IMR-90 (cell line): ENCODE measurements around the gene CTIF.

Experiments
- CEBPB ChIP-seq: IDR thresholded peaks from 2 replicates; pipeline ENCODE4 v1.6.1; 2012; ENCODE audit warnings: low read depth, low read length, improper control_type of control experiment
- CTCF ChIP-seq: conservative IDR thresholded peaks from 2 replicates; pipeline ENCODE4 v1.5.1; 2012; ENCODE audit warnings: mild to moderate bottlenecking, low read depth, low read length, improper control_type of control experiment
- ELK1 ChIP-seq: fragments of 150-350 bp; IDR thresholded peaks from 2 replicates; pipeline ENCODE4 v1.6.1; 2016; ENCODE audit warnings: low read depth, mild to moderate bottlenecking, low read length, moderate library complexity, borderline replicate concordance
- MAZ ChIP-seq: IDR thresholded peaks from 2 replicates; pipeline ENCODE4 v1.6.1; 2012; ENCODE audit warnings: low read depth, mild to moderate bottlenecking, low read length, improper control_type of control experiment, moderate library complexity, borderline replicate concordance
- POLR2A ChIP-seq: IDR thresholded peaks from 2 replicates; pipeline ENCODE4 v1.6.1; 2012; ENCODE audit warnings: mild to moderate bottlenecking, low read depth, low read length
- RAD21 ChIP-seq: IDR thresholded peaks from 2 replicates; pipeline ENCODE4 v1.6.1; 2012; ENCODE audit warnings: low read length, improper control_type of control experiment
- SMC3 ChIP-seq: fragments of 150-350 bp; IDR thresholded peaks from 2 replicates; pipeline ENCODE4 v1.6.1; 2016; ENCODE audit warnings: low read depth, mild to moderate bottlenecking, antibody characterized with exemption, low read length, moderate library complexity
- TF ChIP-seq, protein P1 (sequence below): fragments of 150-350 bp; IDR thresholded peaks from 2 replicates; pipeline ENCODE4 v1.6.1; 2017; ENCODE audit warnings: mild to moderate bottlenecking, antibody characterized with exemption, low read length, low read depth

GRCh38 chr18:48697441-48697840 is 158.6 kb downstream of the CTIF start:
- no peak for TF ChIP-seq SMC3
- TF ChIP-seq POLR2A = no peak
- no peak for TF ChIP-seq RAD21
- no peak for TF ChIP-seq ELK1
- no peak for TF ChIP-seq CTCF
- TF ChIP-seq MAZ = no peak
- no peak for TF ChIP-seq CEBPB
- TF ChIP-seq, protein P1, sequence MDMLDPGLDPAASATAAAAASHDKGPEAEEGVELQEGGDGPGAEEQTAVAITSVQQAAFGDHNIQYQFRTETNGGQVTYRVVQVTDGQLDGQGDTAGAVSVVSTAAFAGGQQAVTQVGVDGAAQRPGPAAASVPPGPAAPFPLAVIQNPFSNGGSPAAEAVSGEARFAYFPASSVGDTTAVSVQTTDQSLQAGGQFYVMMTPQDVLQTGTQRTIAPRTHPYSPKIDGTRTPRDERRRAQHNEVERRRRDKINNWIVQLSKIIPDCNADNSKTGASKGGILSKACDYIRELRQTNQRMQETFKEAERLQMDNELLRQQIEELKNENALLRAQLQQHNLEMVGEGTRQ = no peak
